Stomach (tissue), 9 donors: ENCODE results near the gene IL16. TPM values are rescaled to one million over a fixed set of nuclear protein-coding genes. Genes with fewer than 3 reads are reported as not detected.

ENCODE experiments used
- DNase-seq, 2 donors: peaks; one replicate each; pipeline versions ENCODE4 v3.0.0 to v3.0.0-alpha.2; 2013 to 2019
- H3K27ac ChIP-seq, 5 donors: fragments of 200-600 bp in 4 of 5; sonication (generic) in 4 of 5; one replicate each; pipeline ENCODE4 v1.5.1; 2013 to 2019; ENCODE audit warnings: mild to moderate bottlenecking in 1 of 5, moderate library complexity in 1 of 5
- H3K27me3 ChIP-seq, 3 donors: fragments of 200-600 bp; sonication (generic); one replicate each; pipeline ENCODE4 v1.5.1; 2017 to 2019; ENCODE audit warnings: mixed run types in 1 of 3
- H3K36me3 ChIP-seq, 4 donors: fragments of 200-600 bp; sonication (generic); 1 replicate in 3 of 4; 2 replicates in 1 of 4; pipeline ENCODE4 v1.5.1; 2016 to 2019
- H3K4me1 ChIP-seq, 4 donors: fragments of 200-600 bp; sonication (generic); one replicate each; pipeline ENCODE4 v1.5.1; 2016 to 2019
- H3K4me3 ChIP-seq, 4 donors: fragments of 200-600 bp; sonication (generic) in 3 of 4; one replicate each; pipeline ENCODE4 v1.5.1; 2016 to 2019; ENCODE audit warnings: mild to moderate bottlenecking in 1 of 4
- H3K9me3 ChIP-seq, 4 donors: fragments of 200-600 bp; sonication (generic); one replicate each; pipeline ENCODE4 v1.5.1; 2016 to 2019
- CTCF ChIP-seq, 7 experiments: fragments of 450-650 bp in 4 of 7; fragments of 200-600 bp in 3 of 7; sonication (generic) in 3 of 7; IDR thresholded peaks; one replicate each; pipeline ENCODE4 v1.5.1; 2016 to 2019; ENCODE audit warnings: antibody characterized with exemption in 7 of 7, control low read depth in 2 of 7, mild to moderate bottlenecking in 1 of 7
- EP300 ChIP-seq: sonication (generic); formaldehyde crosslinking; IDR thresholded peaks from one replicate; pipeline ENCODE4 v1.6.1; 2017; ENCODE audit warnings: antibody characterized with exemption
- POLR2A ChIP-seq, 4 donors: fragments of 450-650 bp; IDR thresholded peaks; one replicate each; pipeline ENCODE4 v1.6.1; 2016; ENCODE audit warnings: antibody characterized with exemption in 4 of 4, control low read depth in 2 of 4, mild to moderate bottlenecking in 1 of 4, moderate library complexity in 1 of 4
- POLR2AphosphoS5 ChIP-seq, 3 donors: sonication (generic); formaldehyde crosslinking; IDR thresholded peaks; one replicate each; pipeline ENCODE4 v1.6.1; 2016; ENCODE audit warnings: antibody characterized with exemption in 3 of 3
- WGBS, 5 donors: extraction: QIAGEN DNeasy Blood & Tissue Kit in 3 of 5; methylation state at CpG; one replicate each; pipeline versions ENCODE4 v1.1.5 to v1.1.7; 2013 to 2018; 5-methylcytosine and 5-hydroxymethylcytosine counted together
- intact Hi-C: fragments of 100-400 bp; cut with DNase I; formaldehyde crosslinking; loops from one replicate; pipeline ENCODE4 v1.15.1; 2023; ENCODE audit warnings: low total_unique reads
- polyA plus RNA-seq, 3 donors: library from polyadenylated mRNA; stranded (reverse); fragments of 200-250 nt; gene quantifications; one replicate each; pipeline ENCODE4 v1.2.3, GENCODE V29; 2013
- total RNA-seq, 5 donors: library from RNA; depleted of rRNA; stranded (reverse); fragments of >200 nt; gene quantifications; one replicate each; pipeline versions ENCODE4 v1.1.0 to v1.2.3, GENCODE V29; 2014 to 2016
- donor health status: healthy with polysubstance abuse.
- donor health status: Bipolar disorder and iron deficiency.
- donor health status: healthy.

Gene IL16
- total and polyA plus RNA-seq, 8 donors: 4.9 to 21.0 (median 8.7) TPM

DNA sequence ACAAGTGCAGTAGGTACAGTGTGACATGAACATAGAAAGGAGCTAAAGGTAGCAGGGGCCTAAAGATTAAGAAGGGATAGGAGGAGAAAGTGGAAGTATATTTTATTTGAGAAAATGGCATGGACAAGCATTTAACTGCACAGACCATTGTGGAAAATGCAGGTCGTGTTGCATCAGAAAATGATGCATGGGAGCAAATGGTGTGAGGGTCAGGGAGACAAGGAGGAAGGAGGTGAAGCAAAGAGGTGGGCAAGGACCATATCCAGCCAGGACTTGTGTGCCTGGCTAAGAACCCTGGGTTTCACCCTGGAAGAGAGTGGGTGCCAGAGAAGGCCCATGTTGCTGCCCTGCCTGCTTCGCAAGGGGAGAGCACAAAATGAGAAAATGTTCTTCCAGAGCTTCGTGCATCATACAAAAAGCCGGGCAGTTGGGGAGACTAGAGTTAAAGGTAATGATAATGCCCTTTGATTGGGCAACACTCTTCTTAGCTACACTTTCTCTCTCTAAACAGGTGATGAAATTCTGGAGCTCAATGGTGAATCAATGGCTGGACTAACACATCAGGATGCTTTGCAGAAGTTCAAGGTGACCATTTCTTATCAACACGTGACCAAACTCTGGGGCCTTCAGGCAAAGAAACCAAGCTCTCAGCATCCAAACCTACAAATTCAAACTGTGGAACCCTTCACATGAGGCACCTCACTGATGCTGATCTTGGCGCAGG is 81.8 kb downstream of the IL16 start:
- H3K27me3 ChIP-seq: no peaks in the 10 kb centered on the region
- H3K36me3 ChIP-seq: peaks cover 0 to 14% (median 3%) of the 10 kb centered on the region in 4 donors
- no peak for TF ChIP-seq CTCF (IDR thresholded peaks at IDR 0.05)
- TF ChIP-seq POLR2AphosphoS5 (IDR thresholded peaks at IDR 0.05): no peak
- no peak for TF ChIP-seq POLR2A (IDR thresholded peaks at IDR 0.05)
- no peak for TF ChIP-seq EP300
- 89 to 96% (median 90%) methylated on average over 6 of the region's 6 CpGs for WGBS, 5 donors
- no peak overlapping the region for H3K27ac ChIP-seq
- DNase-seq: no peak
- intact Hi-C loops: no loop called here
- H3K4me1 ChIP-seq: peaks cover 0 to 23% (median 10%) of the 10 kb centered on the region in 4 donors
- no peaks in the 10 kb centered on the region for H3K9me3 ChIP-seq
- H3K4me3 ChIP-seq: no peak overlapping the region

GRCh38 chr15:81279621-81280485 is 83.2 kb downstream of the IL16 start:
- H3K27ac ChIP-seq: no peak overlapping the region
- WGBS, 5 donors: 74 to 86% (median 80%) methylated on average over 11 to 12 of the region's 12 CpGs

DNA sequence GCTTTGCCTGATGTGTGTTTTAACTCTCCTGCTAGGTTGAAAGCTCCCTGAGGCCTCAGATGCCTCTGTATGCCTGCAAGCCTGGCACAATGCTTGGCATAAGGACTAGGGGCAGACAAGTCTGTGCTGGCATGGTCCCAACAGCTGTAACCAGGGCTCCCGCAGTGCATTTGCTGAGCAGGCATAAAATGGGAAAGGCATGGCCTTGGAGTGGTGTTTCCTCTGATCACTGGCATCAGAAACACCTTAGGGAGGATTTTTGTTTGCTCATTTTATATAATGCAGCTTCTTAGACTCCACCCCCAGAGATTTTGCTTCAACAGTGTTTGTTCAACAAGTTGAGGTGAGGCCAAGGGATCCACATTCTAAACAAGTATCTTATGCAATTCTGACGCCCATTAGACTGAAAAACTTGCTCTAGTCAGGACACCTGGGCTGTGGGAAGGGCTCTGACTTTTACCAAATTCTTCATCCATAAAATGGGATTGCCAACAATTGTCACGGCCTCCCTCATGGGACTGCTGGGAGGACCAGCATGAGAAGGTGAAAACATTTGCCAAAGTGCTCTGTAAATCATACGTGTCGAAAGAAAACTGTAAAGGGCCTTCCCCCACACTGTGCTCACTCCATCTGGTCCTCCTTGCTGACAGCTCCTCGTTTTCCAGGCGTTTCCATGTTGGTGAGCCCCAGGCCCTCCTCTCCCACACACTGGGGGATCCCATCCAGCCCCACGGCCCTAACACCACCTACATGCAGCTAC is 84.2 kb downstream of the IL16 start:
- H3K27me3 ChIP-seq: no peaks in the 10 kb centered on the region
- H3K4me3 ChIP-seq: no peak overlapping the region
- peaks cover 0 to 9% (median 3%) of the 10 kb centered on the region in 4 donors for H3K4me1 ChIP-seq
- TF ChIP-seq EP300 (no peak), CTCF (IDR thresholded peaks at IDR 0.05) (no peak), POLR2AphosphoS5 (IDR thresholded peaks at IDR 0.05) (no peak), POLR2A (IDR thresholded peaks at IDR 0.05) (no peak)
- 74 to 77% (median 77%) methylated on average over 8 of the region's 8 CpGs for WGBS, 5 donors
- DNase-seq: no peak
- intact Hi-C loops: no loop called here
- no peaks in the 10 kb centered on the region for H3K9me3 ChIP-seq
- H3K27ac ChIP-seq: no peak overlapping the region
- peaks cover 0 to 14% (median 3%) of the 10 kb centered on the region in 4 donors for H3K36me3 ChIP-seq

More at GRCh38 chr15:81279621-81280485, 83.2 kb downstream of the IL16 start:
- no peaks in the 10 kb centered on the region for H3K27me3 ChIP-seq
- TF ChIP-seq POLR2AphosphoS5 (IDR thresholded peaks at IDR 0.05) (no peak), POLR2A (IDR thresholded peaks at IDR 0.05) (no peak), EP300 (no peak), CTCF (IDR thresholded peaks at IDR 0.05) (no peak)
- H3K36me3 ChIP-seq: peaks cover 0 to 14% (median 3%) of the 10 kb centered on the region in 4 donors
- no peak overlapping the region for H3K4me3 ChIP-seq
- H3K4me1 ChIP-seq: peaks cover 0 to 20% (median 8%) of the 10 kb centered on the region in 4 donors
- H3K9me3 ChIP-seq: no peaks in the 10 kb centered on the region
- no peak for DNase-seq
- intact Hi-C loops: no loop called here

DNA sequence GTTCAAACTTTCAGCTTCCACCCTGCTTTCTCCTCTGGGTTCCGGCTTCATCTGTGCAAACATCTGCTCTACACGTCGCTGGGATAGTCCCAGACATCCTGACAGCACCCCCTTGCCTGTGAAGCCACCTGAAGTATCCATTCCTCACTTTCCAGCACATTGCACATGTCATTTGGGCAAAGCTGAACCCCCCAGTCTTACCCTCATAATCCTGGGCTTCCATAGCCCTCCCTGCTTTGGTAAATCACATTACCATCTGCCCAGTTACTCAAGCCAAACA is 84.7 kb downstream of the IL16 start:
- Histone ChIP-seq H3K27ac (no peak overlapping the region), H3K9me3 (no peaks in the 10 kb centered on the region), H3K27me3 (no peaks in the 10 kb centered on the region), H3K4me1 (peaks cover 0 to 5% (median under 1%) of the 10 kb centered on the region in 4 donors), H3K4me3 (no peak overlapping the region), H3K36me3 (peaks cover 0 to 14% (median 3%) of the 10 kb centered on the region in 4 donors)
- DNase-seq: no peak
- TF ChIP-seq EP300 (no peak), CTCF (IDR thresholded peaks at IDR 0.05) (no peak), POLR2AphosphoS5 (IDR thresholded peaks at IDR 0.05) (no peak), POLR2A (IDR thresholded peaks at IDR 0.05) (no peak)
- intact Hi-C loops: no loop called here
- 87 to 96% (median 95%) methylated on average over 3 of the region's 3 CpGs for WGBS, 5 donors
